ENCODE results near the gene FARSA. TPM values are rescaled to one million over a fixed set of nuclear protein-coding genes. Genes with fewer than 3 reads are reported as not detected.
A peak's percentile ranks its signal among the peaks of the same experiment; 100 is the strongest.

FARSA gene
- total and polyA plus RNA-seq, 2 donors (not counting 3 experiments of a cell fraction or from before 2014, with no cell fraction given): 51.8 to 77.4 TPM

- ChIA-PET POLR2A (interaction anchor here (0.7 to 1.0 kb wide), 2 partner anchors 10 to 270 kb away, joined by 3 to 10 read pairs; partner anchors contain the start of genes GCDH, ZNF490 and ZNF791), CTCF (interaction anchor here (1.1 to 3.5 kb wide), 7 partner anchors 9 to 120 kb away, joined by 3 to 22 read pairs (median 12); partner anchors contain the start of gene GCDH)
- Histone ChIP-seq H3K4me3 (replicated peaks in 1 of 3; ENCODE audit: insufficient read depth in 1 of 3, low read depth in 1 of 3, low read length in 3 of 3) (peak overlapping the region; percentile 25 to 78 (median 49)), H3K4me2 (ENCODE audit: insufficient read depth, low read length) (peak overlapping the region; percentile 66), H3K36me3 (ENCODE audit: control insufficient read depth in 2 of 2, extremely low read depth in 1 of 2, insufficient read depth in 2 of 2, low read length in 2 of 2) (peaks cover 0 to 5% of the 10 kb centered on the region in 2 experiments), H3K27me3 (ENCODE audit: control insufficient read depth in 2 of 2, insufficient read depth in 2 of 2, low read length in 2 of 2) (peaks cover 7 to 15% of the 10 kb centered on the region in 2 experiments), H3K9ac (replicated peaks; ENCODE audit: extremely low read depth, insufficient read depth, low read length) (peak overlapping the region; percentile 56), H4K20me1 (replicated peaks; ENCODE audit: control insufficient read depth, extremely low read depth, insufficient read depth, low read length) (no peaks in the 10 kb centered on the region), H3K79me2 (ENCODE audit: control insufficient read depth, insufficient read depth, low read length) (no peaks in the 10 kb centered on the region), H2AFZ (ENCODE audit: low read depth, low read length) (peak overlapping the region; percentile 70), H3K9me3 (replicated peaks; ENCODE audit: control insufficient read depth, insufficient read depth, low read length) (no peaks in the 10 kb centered on the region), H3K4me1 (ENCODE audit: control insufficient read depth, extremely low read depth, insufficient read depth, low read length) (peaks cover 4% of the 10 kb centered on the region), H3K27ac (ENCODE audit: insufficient read depth, low read depth, low read length) (peak overlapping the region; percentile 49), H3K9me1 (replicated peaks; ENCODE audit: control insufficient read depth, extremely low read depth, insufficient read depth, low read length) (no peaks in the 10 kb centered on the region)
- no TSS peak for BruUV-seq (replicated peaks)
- FAIRE-seq (no peak), DNase-seq (ENCODE audit: low read depth, low spot score) (no peak)
- dilution Hi-C loops (cut with MboI; ENCODE audit: extremely low pct_ligation_motif_present, low sequenced_read_pairs): no loop called here
- TF ChIP-seq CTCF (IDR thresholded peaks at IDR 0.05; ENCODE audit: extremely low read depth in 1 of 2, insufficient read depth in 1 of 2, low read depth in 1 of 2, low read length in 2 of 2): no peak
- no peak for TF ChIP-seq MAX (IDR thresholded peaks at IDR 0.05; ENCODE audit: insufficient read depth, insufficient read length)
- TF ChIP-seq GATA2 (IDR thresholded peaks at IDR 0.05; ENCODE audit: insufficient read depth, insufficient read length, low read depth, low read length): no peak
- TF ChIP-seq MYC (IDR thresholded peaks at IDR 0.05; ENCODE audit: low read depth, low read length): no peak
- TF ChIP-seq EZH2 (IDR thresholded peaks at IDR 0.05; ENCODE audit: borderline replicate concordance, low read depth, low read length, severe bottlenecking): no peak
- TF ChIP-seq POLR2A (IDR thresholded peaks at IDR 0.05; ENCODE audit: low read depth, low read length): no peak
- no peak for TF ChIP-seq JUN (IDR thresholded peaks at IDR 0.05; ENCODE audit: borderline replicate concordance, insufficient read depth, insufficient read length, low read depth)
- no peak for TF ChIP-seq POLR2AphosphoS5 (IDR thresholded peaks at IDR 0.05; ENCODE audit: insufficient read depth, low read depth, low read length)
- no peak for TF ChIP-seq FOS (IDR thresholded peaks at IDR 0.05; ENCODE audit: borderline replicate concordance, insufficient read depth, low read length)
- intact Hi-C loops (cut with micrococcal nuclease): loop anchor here (2.0 kb wide), 1 partner anchor 38 kb away; the partner anchor contains the start of gene SYCE2
Observed at GRCh38 chr19:12880551-12881171, 52.9 kb downstream of the FARSA start.

Measured in endothelial cell of umbilical vein (primary cell).